NCI-H748 (cell line): Measurements from ENCODE around the gene SLC43A3.
"Not testable (repeated sequence)": the region's sequence is repeated elsewhere in the genome, so short reads cannot be mapped to it uniquely, and the experiment has no call there.

ENCODE experiments used
- DNase-seq: peaks from one replicate; lab custom pipeline; 2025; ENCODE audit not compliant: unreplicated experiment; lab: John Stamatoyannopoulos, UW

Gene SLC43A3

DNA sequence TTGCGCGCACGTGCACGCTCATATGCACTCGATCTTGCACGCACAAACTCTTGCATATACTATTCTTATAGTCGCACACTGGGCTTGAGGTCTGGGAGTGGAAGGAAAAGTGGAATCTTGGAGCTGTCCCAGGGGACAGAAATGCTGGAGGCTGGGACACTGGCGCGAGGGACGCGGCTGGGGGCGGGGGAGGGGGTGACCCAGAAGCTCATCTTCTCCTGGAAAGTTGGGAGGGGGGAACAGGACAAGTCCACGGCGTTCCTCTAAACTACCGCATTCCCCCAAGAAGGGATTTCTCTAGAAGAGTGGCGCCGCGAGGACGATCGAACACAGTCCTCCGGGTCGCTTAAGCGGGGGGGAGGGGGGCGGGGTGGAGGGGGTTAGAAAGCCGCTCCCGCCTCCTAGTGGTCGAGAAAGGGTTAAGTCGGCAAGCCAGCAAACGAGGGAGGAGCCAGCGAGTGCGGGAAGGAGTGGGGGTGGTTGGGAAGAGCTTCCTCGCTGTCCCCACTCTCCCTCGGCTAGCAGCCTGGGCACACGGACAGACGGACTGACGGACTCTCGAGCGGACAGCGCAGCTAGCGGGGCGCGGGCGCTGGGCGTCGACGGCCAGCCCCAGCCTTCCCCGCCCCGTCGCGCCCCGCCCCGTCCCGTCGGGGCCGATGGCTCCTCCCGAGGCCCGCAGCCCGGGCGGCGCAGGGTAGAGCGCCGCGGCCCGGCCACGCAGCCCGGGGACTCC is 33.3 kb upstream of the SLC43A3 start, which contains the start of gene RTN4RL2:
Gene RTN4RL2, plus strand, starts transcription at position 507 of the 736 bp plus-strand sequence. CDS start 338 bp downstream, outside the sequence.
- peak; percentile 66 for DNase-seq

DNA sequence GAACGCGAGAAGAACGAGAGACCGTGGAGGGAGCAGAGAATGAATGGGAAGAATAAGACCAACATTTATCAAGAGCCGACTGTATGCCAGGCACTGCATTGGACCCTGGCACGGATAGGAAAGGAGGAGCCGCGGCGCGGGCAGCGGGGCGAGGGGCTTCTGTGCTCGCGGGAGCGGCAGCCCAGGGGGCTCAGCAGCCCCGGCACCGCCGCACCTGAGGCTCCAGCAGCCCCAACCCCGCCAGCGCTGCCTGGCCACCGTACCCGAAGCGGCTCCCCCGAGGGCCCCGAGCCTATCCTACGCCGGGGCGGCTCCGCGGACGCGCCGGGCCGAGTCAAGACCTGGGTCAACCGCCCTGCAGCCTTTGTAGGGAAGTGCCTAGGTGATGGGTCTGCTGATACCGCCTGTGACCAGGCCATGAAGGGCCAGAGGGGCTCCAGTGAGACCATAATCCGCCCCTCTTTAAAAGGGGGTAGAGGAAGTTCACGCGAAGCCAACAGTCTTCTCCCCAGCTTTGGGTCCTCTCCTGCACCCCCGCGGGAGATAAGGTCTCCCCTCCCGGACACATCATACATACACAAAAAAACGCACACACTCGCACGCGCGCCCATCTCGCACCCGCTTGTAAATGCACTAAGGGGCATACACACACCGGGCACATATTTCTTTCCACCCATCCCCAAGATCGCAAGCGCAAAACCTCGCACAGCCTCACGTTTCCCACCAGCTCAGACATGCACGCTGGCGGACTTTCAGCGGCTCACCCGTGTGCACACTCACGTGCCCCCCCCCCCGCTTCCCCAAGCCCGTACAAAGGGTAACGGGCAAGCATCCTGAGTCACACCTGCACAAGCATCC is 32.5 kb upstream of the SLC43A3 start:
- DNase-seq = peak; percentile 45

DNA sequence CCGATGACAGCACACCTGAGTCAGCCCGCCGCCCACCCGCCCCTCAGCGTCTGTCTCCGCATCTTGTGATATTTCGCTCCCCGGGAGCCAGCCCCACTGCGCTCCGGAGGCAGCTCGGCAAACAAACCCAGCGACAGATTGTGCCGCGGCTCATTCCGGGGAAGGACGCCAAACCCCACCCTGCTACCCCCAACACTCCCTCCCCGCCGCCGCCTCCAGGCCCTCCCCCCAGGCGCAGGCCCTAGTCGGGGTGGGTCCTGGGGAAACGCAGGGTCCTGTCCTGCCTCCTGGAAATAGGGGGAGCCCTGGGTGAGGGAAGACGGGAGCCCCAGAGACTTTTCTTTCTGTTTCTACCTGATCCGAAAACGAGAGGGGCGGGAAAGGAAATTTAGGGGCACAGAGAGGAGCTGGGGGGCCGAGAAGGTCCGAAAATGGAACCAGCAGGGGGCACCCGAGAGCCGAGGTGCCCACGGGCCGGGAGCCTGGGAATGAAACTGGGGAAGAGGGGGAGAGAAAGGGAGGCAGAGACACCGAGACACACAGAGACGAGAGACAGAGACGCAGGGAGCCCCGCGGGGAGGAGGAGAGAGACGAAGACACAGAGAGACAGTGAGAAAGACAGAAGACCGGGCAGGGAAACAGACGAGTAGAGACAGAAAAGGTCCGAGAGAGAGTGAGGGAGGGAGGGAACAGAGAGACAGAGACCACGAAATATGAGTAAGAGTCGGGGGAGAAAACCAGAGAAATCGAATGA is 31.7 kb upstream of the SLC43A3 start:
- DNase-seq = peak; percentile 55

DNA sequence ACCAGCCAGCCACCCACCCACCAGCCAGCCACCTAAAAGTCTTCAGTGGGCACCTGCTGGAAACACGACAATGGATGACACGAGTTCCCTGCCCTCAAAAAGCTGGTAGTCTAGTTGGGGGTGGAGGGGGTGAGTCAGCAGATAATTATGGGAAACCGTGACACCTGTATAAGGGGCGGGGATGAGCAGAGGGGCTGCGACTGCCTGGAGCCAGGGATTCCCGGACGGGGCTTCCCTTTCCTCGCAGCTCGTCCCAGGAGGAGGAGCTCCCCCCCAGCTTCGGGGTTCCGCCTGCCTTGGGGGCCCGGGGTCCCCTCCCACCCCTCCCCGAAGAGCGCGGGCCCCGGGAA is 31.1 kb upstream of the SLC43A3 start:
- peak; percentile 48 for DNase-seq

DNA sequence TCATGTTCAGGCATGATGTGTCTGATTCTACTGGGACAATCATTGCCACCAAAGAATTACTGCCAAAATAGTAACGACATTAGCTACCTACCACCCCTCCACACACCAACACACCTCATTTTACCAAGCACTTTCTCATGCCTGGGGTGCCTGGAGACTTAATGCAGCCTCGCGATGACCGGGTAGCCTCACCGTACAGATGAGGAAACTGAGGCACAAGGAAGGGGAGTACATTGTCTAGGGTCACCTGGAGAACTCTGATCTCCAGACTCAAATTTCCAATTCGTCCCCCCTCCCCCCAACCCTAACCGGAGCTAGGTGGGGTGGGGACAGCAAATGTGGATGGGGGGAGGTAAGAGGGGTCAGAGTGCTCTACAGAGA is 30.7 kb upstream of the SLC43A3 start:
- DNase-seq = no peak

DNA sequence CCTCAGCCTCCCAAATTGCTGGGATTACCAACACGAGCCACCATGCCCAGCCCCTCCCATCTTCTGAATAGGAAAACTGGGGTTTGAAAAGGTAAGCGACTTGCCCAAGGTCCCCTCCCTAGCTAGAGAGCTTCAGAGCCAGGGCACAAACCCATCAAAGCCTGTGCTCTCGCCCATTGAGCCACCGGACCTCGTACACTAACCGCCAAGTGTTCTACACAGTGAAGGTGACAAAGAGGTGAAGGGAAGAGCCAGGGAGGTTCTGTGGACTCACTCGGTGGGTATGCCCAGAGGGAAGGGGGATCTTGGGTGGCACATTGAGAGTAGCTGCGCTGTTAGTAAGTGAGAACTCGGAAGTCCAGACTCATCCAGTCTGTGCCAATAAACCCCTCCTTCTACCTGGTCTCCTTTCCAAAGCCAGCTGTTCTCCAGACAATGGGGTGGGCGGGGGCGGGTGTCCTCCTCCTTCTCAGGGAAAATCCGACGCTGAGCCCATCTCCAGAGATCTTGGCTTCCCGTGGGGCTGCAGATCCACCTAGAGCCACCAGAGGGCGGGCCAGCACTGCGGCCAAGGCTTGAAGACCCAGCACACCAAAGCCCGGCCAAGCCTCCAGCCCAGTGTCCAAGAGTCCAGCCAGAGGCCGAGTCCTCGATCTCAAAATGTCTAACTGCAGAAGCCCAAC is 30.2 kb upstream of the SLC43A3 start:
- peak; percentile 81 for DNase-seq

DNA sequence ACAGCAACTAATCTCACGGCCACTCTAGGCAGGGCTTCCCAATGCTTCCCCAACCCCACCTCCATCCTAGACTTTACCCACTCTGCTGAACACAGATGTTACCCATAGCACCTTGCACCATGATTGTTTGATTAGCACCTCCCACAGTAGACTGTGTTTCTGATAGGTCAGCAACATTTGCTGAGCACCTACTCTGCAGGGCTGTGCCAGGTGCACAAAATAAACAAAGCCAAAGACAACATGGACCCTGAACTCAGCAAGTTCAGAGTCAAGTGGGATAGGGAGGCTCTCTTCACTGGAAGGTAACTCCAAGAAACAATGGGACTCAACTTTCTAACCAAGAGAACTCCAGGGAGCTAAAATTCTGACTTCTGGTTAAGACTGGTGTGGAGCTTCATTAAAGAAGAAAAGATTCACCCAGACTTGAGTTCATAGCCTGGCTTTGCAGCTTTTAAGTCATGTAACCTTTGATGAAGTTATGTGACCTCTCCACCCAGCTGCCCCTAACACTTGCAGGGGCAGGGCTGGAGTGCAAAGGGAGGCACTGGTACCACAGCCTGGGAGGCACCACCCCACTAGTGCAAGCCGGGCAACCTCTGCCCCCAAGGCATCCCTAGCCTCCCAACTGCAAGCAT is 26.7 kb upstream of the SLC43A3 start:
- peak; percentile 33 for DNase-seq

DNA sequence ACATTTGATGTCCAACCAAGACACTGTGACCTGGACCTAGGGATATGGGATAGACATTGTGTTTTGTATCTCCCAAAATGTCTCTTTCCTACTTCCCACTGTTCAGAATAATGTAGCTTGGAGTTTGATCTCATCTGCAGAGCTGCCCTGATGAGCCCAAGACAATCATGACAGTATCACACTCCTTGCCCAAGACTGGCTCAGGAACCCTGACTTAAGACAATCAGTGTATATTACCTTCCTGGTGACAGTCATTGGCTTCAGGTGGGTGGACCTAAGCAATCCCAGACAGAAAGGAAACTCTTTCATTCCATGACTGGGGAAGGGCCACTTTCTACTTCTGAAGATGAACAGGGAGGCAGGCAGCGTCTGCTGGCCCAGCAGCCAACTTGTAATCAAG is 19.1 kb upstream of the SLC43A3 start:
- no peak for DNase-seq

DNA sequence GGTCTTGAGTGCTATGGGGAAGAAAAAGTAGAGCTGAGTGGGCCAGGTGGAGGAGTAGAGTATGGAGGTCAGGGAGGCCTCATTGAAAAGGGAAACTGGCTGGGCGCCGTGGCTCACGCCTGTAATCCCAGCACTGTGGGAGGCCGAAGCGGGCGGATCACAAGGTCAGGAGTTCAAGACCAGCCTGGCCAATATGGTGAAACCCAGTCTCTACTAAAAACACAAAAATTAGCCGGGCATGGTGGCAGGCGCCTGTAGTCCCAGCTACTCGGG is 18.1 kb upstream of the SLC43A3 start:
- not testable (repeated sequence) for DNase-seq

DNA sequence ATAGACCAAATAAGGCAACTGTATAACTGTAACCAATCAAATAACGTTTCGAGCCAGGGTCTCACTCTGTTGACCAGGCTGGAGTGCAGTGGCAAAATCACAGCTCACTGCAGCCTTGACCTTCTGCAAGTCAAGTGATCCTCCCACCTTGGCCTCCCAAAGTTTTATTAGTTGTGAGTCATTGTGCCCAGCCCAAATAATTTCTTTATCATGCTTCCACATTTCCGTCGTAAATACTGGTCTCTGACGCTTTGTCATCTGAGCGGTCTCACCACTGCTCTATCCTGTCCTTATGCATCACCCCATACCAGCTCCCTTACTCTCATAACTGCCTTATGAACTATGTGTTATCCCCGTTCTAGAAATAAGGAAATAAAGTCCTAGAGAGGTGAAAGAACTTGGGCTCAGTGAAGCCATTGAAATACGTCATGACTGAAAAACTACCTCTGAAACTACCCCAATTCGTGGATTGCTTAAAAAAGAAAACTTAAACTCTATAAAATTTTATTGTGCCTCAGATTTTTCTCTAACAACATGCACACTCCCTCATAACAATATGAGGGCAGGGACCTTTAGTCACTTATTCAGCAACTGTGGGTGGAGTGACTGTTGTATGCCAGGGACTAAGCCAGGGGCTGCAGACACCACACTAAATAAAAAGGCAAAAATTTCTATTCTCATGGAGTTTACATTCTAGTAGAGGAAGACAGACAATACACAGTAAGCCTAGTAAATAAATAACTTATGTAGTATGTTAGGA is 17.6 kb upstream of the SLC43A3 start:
- DNase-seq = no peak

DNA sequence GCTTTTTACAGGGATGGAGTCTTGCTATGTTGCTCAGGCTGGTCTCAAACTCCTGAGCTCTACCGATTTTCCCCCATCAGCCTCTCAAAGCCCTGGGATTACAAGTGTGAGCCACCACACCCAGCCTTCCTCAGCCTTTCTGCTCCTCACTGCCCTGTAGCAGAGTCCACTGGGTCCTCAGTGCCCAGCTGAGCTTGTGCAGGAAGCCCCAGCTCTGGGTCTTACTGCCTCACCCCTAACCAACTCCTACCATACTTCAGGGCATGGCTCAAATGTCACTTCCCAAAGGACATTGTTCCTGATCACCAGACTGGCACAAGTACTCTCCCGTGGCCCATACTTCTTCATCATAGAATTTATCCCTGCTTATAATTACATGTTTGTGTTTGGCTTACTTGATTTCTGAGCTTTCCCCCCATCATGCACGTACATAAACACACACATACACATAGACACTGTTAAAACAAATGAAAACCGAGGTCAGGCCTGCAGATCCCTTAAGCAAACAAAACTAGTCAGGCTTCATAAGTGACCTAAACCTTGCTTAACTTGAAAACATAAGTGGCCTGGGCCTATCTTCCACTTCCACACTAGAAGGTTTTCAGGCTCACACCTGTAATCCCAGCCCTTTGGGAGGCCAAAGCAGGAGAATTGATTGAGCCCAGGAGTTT is 14.0 kb upstream of the SLC43A3 start:
- DNase-seq = no peak

DNA sequence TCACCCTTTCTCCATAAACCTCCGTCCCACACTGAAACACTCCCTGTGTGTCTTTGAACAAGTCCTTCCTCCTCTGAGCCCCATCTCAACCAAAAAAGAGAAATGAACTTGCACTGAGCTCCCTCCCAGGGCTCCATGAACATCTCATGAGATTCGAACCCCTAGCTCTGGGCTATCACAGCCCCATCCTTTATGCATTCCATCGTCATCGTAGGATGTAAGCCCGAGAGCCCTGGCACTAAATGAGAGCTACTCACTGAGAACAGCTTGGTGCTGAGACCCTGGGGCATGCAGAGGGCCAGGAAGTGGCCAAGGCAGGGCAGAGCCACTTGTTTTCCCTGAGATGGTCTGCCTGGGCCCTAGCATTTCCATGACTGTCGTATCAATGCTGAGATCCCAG is 12.9 kb upstream of the SLC43A3 start:
- no peak for DNase-seq

DNA sequence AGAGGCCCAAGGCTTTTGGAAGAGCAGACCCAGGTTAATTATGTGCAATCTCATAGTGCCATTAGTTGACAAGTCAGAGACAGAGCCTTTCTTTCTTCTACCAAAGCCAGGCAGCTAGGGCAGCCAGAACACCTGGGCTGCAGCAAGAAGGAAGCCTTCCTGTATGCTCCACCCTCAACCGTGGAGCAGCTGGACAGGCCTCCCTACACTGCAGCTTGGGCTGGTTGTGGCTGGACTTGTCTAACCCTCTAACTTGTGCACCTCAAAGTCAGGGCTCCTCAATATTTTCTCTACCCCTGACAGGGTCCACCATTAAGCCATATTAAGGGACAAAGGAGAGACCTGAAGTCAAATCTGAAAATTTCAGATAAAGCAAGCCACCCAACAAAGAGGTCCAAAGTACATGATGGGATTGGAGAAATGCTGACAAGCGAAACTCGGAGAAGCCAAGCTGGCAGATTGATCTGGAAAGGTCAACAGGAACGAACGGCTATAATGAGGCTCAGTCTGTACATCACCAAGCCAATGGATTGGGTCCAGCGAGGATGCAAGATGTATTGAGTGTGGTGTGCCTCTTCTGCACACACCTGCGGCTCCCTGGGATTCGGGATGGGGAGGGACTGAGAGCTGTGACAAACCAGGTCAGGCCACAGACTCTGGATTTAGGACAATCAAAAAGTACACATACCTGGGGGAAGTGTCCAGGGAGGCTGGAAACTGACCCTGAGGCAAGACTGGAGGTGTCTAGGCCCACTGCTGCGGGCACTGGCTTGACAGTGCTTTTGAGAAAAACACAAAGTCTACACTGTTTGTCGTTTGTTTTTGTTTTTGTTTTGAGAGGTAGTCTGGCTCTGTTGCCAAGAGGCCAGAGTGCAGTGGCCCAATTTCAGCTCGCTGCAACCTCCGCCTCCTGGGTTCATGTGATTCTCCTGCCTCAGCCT is 11.7 kb upstream of the SLC43A3 start:
- DNase-seq = no peak

DNA sequence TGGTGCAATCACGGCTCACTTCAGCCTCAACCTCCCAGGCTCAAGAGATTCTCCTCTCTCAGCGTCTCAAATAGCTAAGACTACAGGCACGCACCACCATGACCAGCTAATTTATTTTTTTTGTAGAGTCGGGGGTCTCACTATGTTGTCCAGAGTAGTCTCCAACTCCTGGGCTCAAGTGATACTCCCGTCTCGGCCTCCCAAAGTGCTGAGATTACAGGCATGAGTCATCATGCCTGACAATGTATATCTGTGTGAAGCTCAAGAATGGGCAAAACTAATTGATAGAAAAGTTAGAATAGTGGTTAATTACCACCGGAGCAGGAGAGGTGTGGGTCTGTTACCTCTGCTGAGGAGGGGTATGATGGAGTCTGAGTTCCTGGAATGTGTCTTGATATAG is 9.1 kb upstream of the SLC43A3 start:
- DNase-seq = no peak

DNA sequence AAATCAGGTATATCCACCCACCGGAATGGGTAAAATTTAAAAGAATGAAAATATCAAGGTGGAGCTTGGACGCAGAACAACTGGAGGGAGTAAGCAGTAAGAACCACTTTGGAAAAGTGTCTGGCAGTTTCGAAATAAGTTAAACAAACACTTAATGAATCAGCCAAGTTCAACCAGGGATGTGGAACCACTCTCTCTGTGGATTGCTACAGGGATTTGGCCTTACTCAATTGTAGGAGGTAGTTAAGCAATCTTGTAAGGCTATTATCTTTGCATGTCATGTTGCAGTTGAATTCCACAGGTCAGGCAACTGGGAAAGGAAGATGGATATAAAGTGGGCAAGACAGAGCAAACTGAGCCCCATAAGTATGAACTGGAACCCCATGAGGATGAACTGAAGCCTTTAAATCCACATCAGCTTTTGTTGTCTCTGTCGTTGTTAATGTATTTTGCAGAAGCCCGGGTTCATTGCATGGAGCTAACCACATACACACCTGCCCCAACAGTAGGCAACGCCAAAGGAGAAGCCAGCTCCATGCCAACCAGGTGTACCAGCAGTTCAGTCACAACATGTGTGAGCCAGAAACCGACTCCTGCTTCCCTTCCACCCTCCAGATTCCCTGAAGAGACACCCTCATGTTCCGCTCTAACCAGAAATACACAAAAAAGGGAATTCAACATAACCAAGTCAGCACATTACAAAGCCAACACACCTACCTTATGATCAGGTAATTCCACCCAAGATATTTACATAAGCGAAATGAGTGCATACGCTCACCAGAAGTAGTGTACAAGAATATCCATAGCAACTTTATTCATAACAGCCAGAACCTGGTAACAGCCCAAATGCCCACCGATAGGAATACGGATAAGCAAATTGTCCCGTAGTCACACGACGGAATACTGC is 8.0 kb upstream of the SLC43A3 start:
- no peak for DNase-seq

DNA sequence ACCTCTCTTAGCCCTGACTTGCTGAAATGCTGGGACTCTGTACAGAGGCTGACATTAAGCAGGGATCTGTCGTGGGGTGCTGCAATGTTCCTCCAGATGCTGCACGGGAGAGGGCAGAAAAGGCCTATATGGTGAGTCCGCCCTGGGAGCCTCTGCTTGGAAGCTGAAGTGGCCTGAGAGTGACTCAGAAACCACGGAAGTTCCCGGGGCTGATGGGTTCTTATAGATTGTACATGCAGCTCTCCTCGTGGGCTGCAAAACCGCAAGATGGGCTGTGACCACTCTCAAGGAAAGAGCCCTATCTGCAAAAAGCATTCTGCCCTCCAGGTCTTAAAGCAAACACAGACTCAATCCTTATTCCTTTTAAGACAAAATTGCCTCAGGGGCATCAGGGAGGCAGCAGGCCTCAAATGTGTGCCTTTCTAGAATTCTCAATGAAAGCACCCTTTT is 5.8 kb upstream of the SLC43A3 start:
- no peak for DNase-seq

DNA sequence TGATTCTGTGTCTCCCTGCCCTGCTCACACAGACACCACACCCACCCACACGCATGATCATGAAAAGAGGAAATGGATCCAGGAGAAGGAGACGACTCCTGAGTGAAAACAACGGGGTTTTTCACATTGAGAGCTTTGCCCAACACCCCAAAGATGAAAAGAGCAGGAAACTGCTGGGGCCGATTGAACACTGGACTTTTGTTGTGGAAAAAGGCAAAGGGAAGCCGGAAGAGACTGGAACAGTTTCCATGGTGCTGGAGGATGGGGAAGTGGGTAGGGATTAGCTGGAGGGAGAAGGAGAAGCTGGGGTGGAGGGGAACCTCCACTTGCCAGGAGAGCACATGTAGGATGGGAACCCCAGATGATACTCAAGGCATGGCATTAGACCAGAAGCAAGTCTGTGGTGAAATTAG is 5.2 kb upstream of the SLC43A3 start:
- no peak for DNase-seq
